ENCODE results near the gene PAX6.

Gene PAX6

GRCh38 chr11:31817054-31817620 is 6.0 kb upstream of the PAX6 start:
- Histone ChIP-seq H3K36me3 (ENCODE audit: control insufficient read depth in 2 of 2, insufficient read depth in 2 of 2, low read length in 2 of 2) (no peaks in the 10 kb centered on the region), H3K27ac (ENCODE audit: low read depth in 2 of 2, low read length in 2 of 2) (no peak overlapping the region), H3K4me3 (ENCODE audit: low read length in 2 of 2) (peak overlapping the region; percentile 26), H3K4me1 (ENCODE audit: control insufficient read depth in 2 of 2, insufficient read depth in 2 of 2, low read length in 2 of 2) (peaks cover 20 to 35% of the 10 kb centered on the region in 2 donors), H3K9me3 (ENCODE audit: control insufficient read depth in 2 of 2, low read length in 2 of 2) (no peaks in the 10 kb centered on the region), H3K9ac (ENCODE audit: low read depth in 1 of 2, low read length in 2 of 2) (no peak overlapping the region), H3K27me3 (ENCODE audit: control insufficient read depth in 2 of 2, insufficient read depth in 2 of 2, low read length in 2 of 2) (peaks cover 80 to 88% of the 10 kb centered on the region in 2 donors)

DNA sequence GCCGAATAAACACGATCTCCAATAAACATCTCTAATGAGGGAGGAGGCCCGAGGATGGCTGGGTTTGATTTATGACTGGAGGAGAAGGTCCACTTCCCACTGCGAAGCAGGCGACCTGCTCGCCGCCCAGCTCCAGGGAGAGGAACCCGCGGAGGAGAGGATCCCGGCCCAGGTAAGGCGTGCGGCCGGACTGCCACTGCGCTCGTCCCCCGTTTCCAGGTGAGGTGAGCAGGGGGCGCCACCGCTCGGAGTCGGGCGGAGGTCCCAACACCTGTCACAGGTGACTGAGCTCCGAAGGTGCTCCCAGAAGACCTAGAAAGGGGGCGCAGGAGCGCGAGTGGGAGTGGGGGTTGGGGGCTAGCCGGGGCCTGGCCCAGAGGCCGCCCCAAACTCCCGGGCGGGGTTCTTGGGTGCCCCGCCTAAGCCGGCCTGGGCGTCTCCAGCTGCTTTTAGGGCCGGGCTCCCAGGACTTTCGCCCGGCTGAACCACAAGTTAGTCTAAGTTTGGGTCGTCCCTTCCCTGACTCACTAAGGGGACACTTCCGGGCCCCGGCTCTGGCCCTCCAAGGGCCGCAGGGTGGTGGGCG is 5.4 kb upstream of the PAX6 start:
- Histone ChIP-seq H3K4me1 (ENCODE audit: control insufficient read depth in 2 of 2, insufficient read depth in 2 of 2, low read length in 2 of 2) (peaks cover 24 to 35% of the 10 kb centered on the region in 2 donors), H3K27me3 (ENCODE audit: control insufficient read depth in 2 of 2, insufficient read depth in 2 of 2, low read length in 2 of 2) (peaks cover 78 to 87% of the 10 kb centered on the region in 2 donors), H3K9ac (ENCODE audit: low read depth in 1 of 2, low read length in 2 of 2) (no peak overlapping the region), H3K27ac (ENCODE audit: low read depth in 2 of 2, low read length in 2 of 2) (no peak overlapping the region), H3K9me3 (ENCODE audit: control insufficient read depth in 2 of 2, low read length in 2 of 2) (no peaks in the 10 kb centered on the region), H3K4me3 (ENCODE audit: low read length in 2 of 2) (peak overlapping the region; percentile 26), H3K36me3 (ENCODE audit: control insufficient read depth in 2 of 2, insufficient read depth in 2 of 2, low read length in 2 of 2) (no peaks in the 10 kb centered on the region)

- Histone ChIP-seq H3K27me3 (ENCODE audit: control insufficient read depth in 2 of 2, insufficient read depth in 2 of 2, low read length in 2 of 2) (peaks cover 79 to 88% of the 10 kb centered on the region in 2 donors), H3K9me3 (ENCODE audit: control insufficient read depth in 2 of 2, low read length in 2 of 2) (no peaks in the 10 kb centered on the region), H3K4me1 (ENCODE audit: control insufficient read depth in 2 of 2, insufficient read depth in 2 of 2, low read length in 2 of 2) (peaks cover 25 to 41% of the 10 kb centered on the region in 2 donors), H3K4me3 (ENCODE audit: low read length in 2 of 2) (peak overlapping the region in 1 of 2 donors; percentile 13), H3K9ac (ENCODE audit: low read depth in 1 of 2, low read length in 2 of 2) (no peak overlapping the region), H3K27ac (ENCODE audit: low read depth in 2 of 2, low read length in 2 of 2) (no peak overlapping the region), H3K36me3 (ENCODE audit: control insufficient read depth in 2 of 2, insufficient read depth in 2 of 2, low read length in 2 of 2) (no peaks in the 10 kb centered on the region)
Observed at GRCh38 chr11:31815711-31816467, 4.8 kb upstream of the PAX6 start.

DNA sequence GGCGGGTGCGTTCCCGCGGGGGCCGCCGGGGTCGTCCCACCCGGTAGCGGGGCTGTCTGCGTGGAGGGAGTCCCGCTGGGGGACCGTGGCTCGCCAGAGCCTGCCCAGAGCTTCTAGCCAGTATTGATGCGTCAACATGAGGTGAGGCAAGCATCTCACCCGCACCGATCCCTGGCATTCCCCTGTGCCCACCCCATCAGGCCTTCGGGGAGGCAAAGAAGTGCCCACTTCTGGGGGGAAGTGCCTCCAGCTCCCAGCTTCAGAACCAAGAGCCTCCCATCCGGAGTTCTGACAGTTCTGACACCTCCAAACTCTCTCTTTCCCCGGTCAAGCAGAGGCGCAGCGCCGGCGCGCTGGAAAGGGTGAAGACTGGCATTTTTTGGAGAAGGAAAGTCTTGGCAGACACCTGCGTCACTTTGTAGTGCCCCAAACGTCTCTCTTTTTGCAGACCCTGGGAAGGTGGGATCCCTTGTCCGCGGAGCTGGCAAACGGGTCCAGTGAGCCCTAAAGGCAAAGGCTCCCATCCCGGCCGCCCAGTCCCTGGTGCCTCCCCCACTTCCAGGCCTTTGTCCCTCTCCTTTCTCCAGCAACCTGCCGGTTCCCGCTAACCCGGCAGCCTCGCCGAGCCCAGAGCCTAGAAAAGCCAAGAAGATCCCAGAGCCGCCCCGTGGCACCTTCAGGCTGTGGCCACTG is 3.2 kb upstream of the PAX6 start:
- H3K4me3 ChIP-seq (ENCODE audit: low read length in 2 of 2) = no peak overlapping the region
- H3K4me1 ChIP-seq (ENCODE audit: control insufficient read depth in 2 of 2, insufficient read depth in 2 of 2, low read length in 2 of 2) = peaks cover 36 to 52% of the 10 kb centered on the region in 2 donors
- peaks cover 74 to 84% of the 10 kb centered on the region in 2 donors for H3K27me3 ChIP-seq (ENCODE audit: control insufficient read depth in 2 of 2, insufficient read depth in 2 of 2, low read length in 2 of 2)
- H3K27ac ChIP-seq (ENCODE audit: low read depth in 2 of 2, low read length in 2 of 2) = no peak overlapping the region
- no peak overlapping the region for H3K9ac ChIP-seq (ENCODE audit: low read depth in 1 of 2, low read length in 2 of 2)
- H3K9me3 ChIP-seq (ENCODE audit: control insufficient read depth in 2 of 2, low read length in 2 of 2) = no peaks in the 10 kb centered on the region
- no peaks in the 10 kb centered on the region for H3K36me3 ChIP-seq (ENCODE audit: control insufficient read depth in 2 of 2, insufficient read depth in 2 of 2, low read length in 2 of 2)

DNA sequence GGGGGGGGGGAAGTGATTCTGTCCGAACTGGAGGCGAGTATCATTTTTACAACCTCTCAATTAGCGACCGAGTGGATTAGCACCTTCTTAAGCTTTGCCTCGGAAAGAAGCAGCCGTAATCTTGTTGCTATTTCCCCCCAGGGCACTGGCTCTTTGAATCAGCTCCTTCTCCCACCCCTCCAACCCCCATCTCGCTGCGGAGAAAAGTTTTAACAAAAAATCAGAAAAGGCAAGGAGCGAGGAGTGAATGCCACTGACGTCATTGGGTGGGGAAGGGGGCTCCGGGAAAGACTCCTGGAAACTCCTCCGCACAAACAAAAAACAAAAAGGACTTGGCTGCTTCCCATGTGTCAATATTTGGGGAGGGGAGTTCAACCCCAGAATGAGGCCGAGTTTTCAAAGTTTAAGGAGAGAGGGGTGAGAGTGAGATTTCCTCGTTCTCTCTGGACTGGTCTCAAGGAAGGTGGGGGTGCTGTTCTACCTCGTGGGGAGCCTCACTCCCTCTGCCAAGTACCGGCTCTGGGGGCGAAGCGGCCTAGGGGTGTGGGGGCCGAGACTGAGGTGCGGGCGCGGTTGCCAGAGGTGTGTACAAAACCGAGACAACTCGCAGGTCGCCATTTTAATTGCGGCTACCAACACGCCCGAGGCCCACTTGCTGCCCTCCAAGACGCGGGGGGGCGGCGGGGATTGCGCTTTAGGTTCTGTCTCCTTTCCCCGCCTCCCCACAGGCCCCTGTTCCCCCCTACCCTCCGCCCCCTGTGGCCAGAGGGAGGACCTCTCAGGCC is 2.5 kb upstream of the PAX6 start:
- H3K27ac ChIP-seq (ENCODE audit: low read depth in 2 of 2, low read length in 2 of 2) = no peak overlapping the region
- no peaks in the 10 kb centered on the region for H3K9me3 ChIP-seq (ENCODE audit: control insufficient read depth in 2 of 2, low read length in 2 of 2)
- H3K9ac ChIP-seq (ENCODE audit: low read depth in 1 of 2, low read length in 2 of 2) = no peak overlapping the region
- peaks cover 36 to 52% of the 10 kb centered on the region in 2 donors for H3K4me1 ChIP-seq (ENCODE audit: control insufficient read depth in 2 of 2, insufficient read depth in 2 of 2, low read length in 2 of 2)
- no peaks in the 10 kb centered on the region for H3K36me3 ChIP-seq (ENCODE audit: control insufficient read depth in 2 of 2, insufficient read depth in 2 of 2, low read length in 2 of 2)
- H3K4me3 ChIP-seq (ENCODE audit: low read length in 2 of 2) = peak overlapping the region in 1 of 2 donors; percentile 50
- H3K27me3 ChIP-seq (ENCODE audit: control insufficient read depth in 2 of 2, insufficient read depth in 2 of 2, low read length in 2 of 2) = peaks cover 76 to 85% of the 10 kb centered on the region in 2 donors

DNA sequence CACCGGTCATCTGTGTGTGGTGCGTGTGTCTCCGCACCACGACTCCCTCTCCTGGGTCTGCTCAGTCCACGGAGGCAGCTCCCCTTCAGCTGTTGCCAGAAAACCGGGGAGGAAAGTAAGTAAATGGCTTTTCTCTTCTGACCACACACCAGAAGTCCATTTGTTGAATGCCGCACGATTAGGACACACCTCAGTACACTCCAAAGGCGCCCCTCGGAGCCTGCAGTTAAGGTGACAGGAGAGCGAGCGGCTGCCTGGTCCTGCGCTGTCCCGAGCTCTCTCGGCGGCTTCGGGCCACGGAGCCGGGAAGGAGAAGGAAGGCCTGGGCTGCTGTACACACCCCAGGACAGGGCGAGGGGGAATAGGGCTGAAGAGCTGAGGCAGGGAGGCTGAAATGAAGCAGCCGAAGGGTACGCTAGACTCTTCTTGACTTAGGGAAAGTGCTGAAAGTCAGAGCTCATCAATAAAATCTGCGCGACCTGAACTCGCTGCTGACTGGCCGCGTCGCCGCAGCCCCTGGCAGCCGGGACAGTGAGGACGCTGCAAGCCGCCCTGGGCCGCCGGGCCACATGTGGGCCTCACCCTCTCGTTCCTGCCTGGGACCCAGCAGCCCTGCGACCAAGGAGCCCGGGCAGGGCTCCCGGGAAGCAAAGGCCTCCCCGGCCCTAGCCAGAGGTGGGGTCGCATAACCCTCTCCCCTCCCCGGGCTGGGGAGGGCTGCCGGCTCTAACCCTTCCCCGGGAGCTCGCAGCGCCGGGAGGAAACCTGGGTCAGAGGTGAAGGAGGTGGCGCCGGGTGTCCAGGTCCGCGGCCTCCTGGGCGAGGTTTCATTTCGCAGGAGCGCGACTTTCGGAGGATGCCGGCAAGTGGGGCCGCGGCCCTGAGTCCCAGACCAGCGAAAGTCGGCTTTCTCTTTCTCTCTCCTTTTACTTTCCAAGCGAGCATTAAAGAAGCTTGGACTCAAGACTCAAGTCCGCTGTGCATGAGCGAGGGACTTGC is 1.6 kb upstream of the PAX6 start:
- Histone ChIP-seq H3K9ac (ENCODE audit: low read depth in 1 of 2, low read length in 2 of 2) (no peak overlapping the region), H3K4me1 (ENCODE audit: control insufficient read depth in 2 of 2, insufficient read depth in 2 of 2, low read length in 2 of 2) (peaks cover 34 to 47% of the 10 kb centered on the region in 2 donors)

GRCh38 chr11:31809857-31810778 is 1.0 kb downstream of the PAX6 start:
- Histone ChIP-seq H3K4me1 (ENCODE audit: control insufficient read depth in 2 of 2, insufficient read depth in 2 of 2, low read length in 2 of 2) (peaks cover 26 to 31% of the 10 kb centered on the region in 2 donors), H3K9ac (ENCODE audit: low read depth in 1 of 2, low read length in 2 of 2) (no peak overlapping the region)

More for the DNA sequence above, 1.6 kb upstream of the PAX6 start:
- H3K9me3 ChIP-seq (ENCODE audit: control insufficient read depth in 2 of 2, low read length in 2 of 2) = no peaks in the 10 kb centered on the region
- H3K27ac ChIP-seq (ENCODE audit: low read depth in 2 of 2, low read length in 2 of 2) = no peak overlapping the region
- H3K27me3 ChIP-seq (ENCODE audit: control insufficient read depth in 2 of 2, insufficient read depth in 2 of 2, low read length in 2 of 2) = peaks cover 79 to 85% of the 10 kb centered on the region in 2 donors
- peak overlapping the region; percentile 50 to 57 for H3K4me3 ChIP-seq (ENCODE audit: low read length in 2 of 2)
- H3K36me3 ChIP-seq (ENCODE audit: control insufficient read depth in 2 of 2, insufficient read depth in 2 of 2, low read length in 2 of 2) = no peaks in the 10 kb centered on the region

GRCh38 chr11:31809541-31809856 is 1.6 kb downstream of the PAX6 start:
- H3K36me3 ChIP-seq (ENCODE audit: control insufficient read depth in 2 of 2, insufficient read depth in 2 of 2, low read length in 2 of 2) = no peaks in the 10 kb centered on the region
- H3K27me3 ChIP-seq (ENCODE audit: control insufficient read depth in 2 of 2, insufficient read depth in 2 of 2, low read length in 2 of 2) = peaks cover 81 to 89% of the 10 kb centered on the region in 2 donors
- H3K4me1 ChIP-seq (ENCODE audit: control insufficient read depth in 2 of 2, insufficient read depth in 2 of 2, low read length in 2 of 2) = peaks cover 30 to 35% of the 10 kb centered on the region in 2 donors
- H3K4me3 ChIP-seq (ENCODE audit: low read length in 2 of 2) = peak overlapping the region in 1 of 2 donors; percentile 5
- H3K9ac ChIP-seq (ENCODE audit: low read depth in 1 of 2, low read length in 2 of 2) = no peak overlapping the region
- no peak overlapping the region for H3K27ac ChIP-seq (ENCODE audit: low read depth in 2 of 2, low read length in 2 of 2)
- no peaks in the 10 kb centered on the region for H3K9me3 ChIP-seq (ENCODE audit: control insufficient read depth in 2 of 2, low read length in 2 of 2)

More at GRCh38 chr11:31809857-31810778, 1.0 kb downstream of the PAX6 start:
- H3K9me3 ChIP-seq (ENCODE audit: control insufficient read depth in 2 of 2, low read length in 2 of 2) = no peaks in the 10 kb centered on the region
- H3K27me3 ChIP-seq (ENCODE audit: control insufficient read depth in 2 of 2, insufficient read depth in 2 of 2, low read length in 2 of 2) = peaks cover 82 to 89% of the 10 kb centered on the region in 2 donors
- no peak overlapping the region for H3K27ac ChIP-seq (ENCODE audit: low read depth in 2 of 2, low read length in 2 of 2)
- H3K4me3 ChIP-seq (ENCODE audit: low read length in 2 of 2) = peak overlapping the region; percentile 49 to 53
- H3K36me3 ChIP-seq (ENCODE audit: control insufficient read depth in 2 of 2, insufficient read depth in 2 of 2, low read length in 2 of 2) = no peaks in the 10 kb centered on the region
